Keratinocyte (primary cell): ENCODE results near the gene SAMD4A. TPM values are rescaled to one million over a fixed set of nuclear protein-coding genes. Genes with fewer than 3 reads are reported as not detected.

ENCODE experiments used
- DNase-seq: peaks from one replicate; pipeline ENCODE4 v3.0.0-alpha.2; 2011; ENCODE audit warnings: low read depth, missing footprints, low spot score
- FAIRE-seq: peaks from 2 replicates; lab custom pipeline; 2011; peaks lifted over from hg19 to GRCh38; lab: Jason Lieb, UNC
- H2AFZ ChIP-seq: 2 replicates; pipeline ENCODE4 v1.6.0; 2012; ENCODE audit warnings: low read length, control low read depth, inconsistent platforms; ENCODE audit not compliant: control insufficient read depth
- H3K27ac ChIP-seq: 2 replicates; pipeline ENCODE4 v1.5.1; 2011; ENCODE audit warnings: low read length; ENCODE audit not compliant: control insufficient read depth, insufficient read depth
- H3K27me3 ChIP-seq: 3 replicates; pipeline ENCODE4 v1.6.0; 2011; ENCODE audit warnings: low read length; ENCODE audit not compliant: control insufficient read depth, insufficient read depth; ENCODE audit errors: extremely low read depth
- H3K36me3 ChIP-seq, 2 experiments: 2 replicates in 1 of 2; 3 replicates in 1 of 2; pipeline ENCODE4 v1.5.1; 2011; ENCODE audit warnings: low read length in 2 of 2, mild to moderate bottlenecking in 1 of 2; ENCODE audit not compliant: control insufficient read depth in 2 of 2, insufficient read depth in 2 of 2; ENCODE audit errors: extremely low read depth in 1 of 2
- H3K4me1 ChIP-seq: 3 replicates; pipeline ENCODE4 v1.5.1; 2011; ENCODE audit warnings: low read length; ENCODE audit not compliant: control insufficient read depth, insufficient read depth; ENCODE audit errors: extremely low read depth
- H3K4me2 ChIP-seq: 3 replicates; pipeline ENCODE4 v1.6.0; 2011; ENCODE audit warnings: low read depth, low read length; ENCODE audit not compliant: control insufficient read depth, insufficient read depth; ENCODE audit errors: extremely low read depth
- H3K4me3 ChIP-seq, 3 experiments: fragments of 200-600 bp in 1 of 3; sonication (generic) in 1 of 3; 2 replicates in 2 of 3; 3 replicates in 1 of 3; pipeline ENCODE4 v1.5.1; 2011 to 2016; ENCODE audit warnings: low read length in 3 of 3, mild to moderate bottlenecking in 3 of 3, control low read depth in 2 of 3, inconsistent platforms in 1 of 3, low read depth in 1 of 3, mixed read lengths in 1 of 3, mixed run types in 1 of 3, moderate library complexity in 1 of 3; ENCODE audit not compliant: control insufficient read depth in 2 of 3, insufficient read depth in 2 of 3; ENCODE audit errors: extremely low read depth in 1 of 3
- H3K79me2 ChIP-seq: 2 replicates; pipeline ENCODE4 v1.6.0; 2012; ENCODE audit warnings: low read length; ENCODE audit not compliant: control insufficient read depth, insufficient read depth
- H3K9ac ChIP-seq: 3 replicates; pipeline ENCODE4 v1.6.0; 2011; ENCODE audit warnings: low read length; ENCODE audit not compliant: control insufficient read depth, insufficient read depth; ENCODE audit errors: extremely low read depth
- H3K9me1 ChIP-seq: 3 replicates; pipeline ENCODE4 v1.6.0; 2011; ENCODE audit warnings: low read length; ENCODE audit not compliant: control insufficient read depth, insufficient read depth; ENCODE audit errors: extremely low read depth
- H3K9me3 ChIP-seq: 2 replicates; pipeline ENCODE4 v1.5.1; 2012; ENCODE audit warnings: low read depth, low read length; ENCODE audit not compliant: control insufficient read depth
- H4K20me1 ChIP-seq: 3 replicates; pipeline ENCODE4 v1.6.0; 2011; ENCODE audit warnings: low read length; ENCODE audit not compliant: control insufficient read depth, insufficient read depth; ENCODE audit errors: extremely low read depth
- CTCF ChIP-seq, 3 experiments: IDR thresholded peaks in 1 of 3; conservative IDR thresholded peaks in 1 of 3; optimal IDR thresholded peaks in 1 of 3; 2 replicates in 2 of 3; 3 replicates in 1 of 3; pipeline versions ENCODE3 to v1.5.1; 2011; ENCODE audit warnings: low read length in 3 of 3, mild to moderate bottlenecking in 3 of 3, moderate library complexity in 2 of 3, control low read depth in 1 of 3, inconsistent platforms in 1 of 3; ENCODE audit not compliant: insufficient read depth in 2 of 3; ENCODE audit errors: extremely low read depth in 1 of 3
- EZH2 ChIP-seq: IDR thresholded peaks from one replicate; pipeline ENCODE4 v1.6.1; 2012; ENCODE audit warnings: inconsistent platforms, mild to moderate bottlenecking, low read length, moderate library complexity
- dilution Hi-C: fragments of 300-500 bp; cut with MboI; formaldehyde crosslinking; loops from one replicate; pipeline ENCODE4 v1.7.0; 2020; ENCODE audit warnings: low sequenced_read_pairs; ENCODE audit not compliant: extremely low pct_ligation_motif_present
- polyA plus RNA-seq, 5 experiments: library from polyadenylated mRNA; depleted of rRNA in 3 of 5; stranded (reverse) in 3 of 5; stranded (forward) in 1 of 5; unstranded in 1 of 5; fragments of >200 nt; gene quantifications; 1 replicate in 1 of 5; 2 replicates in 3 of 5; 3 replicates in 1 of 5; pipeline versions ENCODE4 v1.2.1 to v1.2.3, GENCODE V29; 2011 to 2012; ENCODE audit warnings: missing spikeins in 2 of 5, low read depth in 1 of 5, low replicate concordance in 1 of 5

The SAMD4A gene
- polyA plus RNA-seq, 1 donor (not counting 4 experiments of a cell fraction or from before 2014, with no cell fraction given), result 16.2 TPM

GRCh38 chr14:54830650-54831049, 263.7 kb downstream of the SAMD4A start:
- H3K9ac ChIP-seq, result no peak overlapping the region
- dilution Hi-C loops, result no loop called here
- DNase-seq (no peak), FAIRE-seq (no peak)
- no peaks in the 10 kb centered on the region for H3K9me3 ChIP-seq
- H4K20me1 ChIP-seq, result no peaks in the 10 kb centered on the region
- no peak overlapping the region for H2AFZ ChIP-seq
- H3K4me2 ChIP-seq, result no peak overlapping the region
- no peak overlapping the region for H3K4me3 ChIP-seq
- TF ChIP-seq EZH2 (no peak), CTCF (optimal IDR thresholded peaks at IDR 0.05 in 1 of 3, IDR thresholded peaks at IDR 0.05 in 1 of 3, conservative IDR thresholded peaks at IDR 0.05 in 1 of 3; ENCODE audit: extremely low read depth in 1 of 3, insufficient read depth in 2 of 3, low read length in 3 of 3) (no peak)
- no peak overlapping the region for H3K27ac ChIP-seq
- H3K9me1 ChIP-seq, result no peaks in the 10 kb centered on the region
- H3K4me1 ChIP-seq, result no peaks in the 10 kb centered on the region
- no peaks in the 10 kb centered on the region for H3K27me3 ChIP-seq
- H3K36me3 ChIP-seq, result no peaks in the 10 kb centered on the region
- H3K79me2 ChIP-seq, result no peaks in the 10 kb centered on the region

- Histone ChIP-seq H3K79me2 (no peaks in the 10 kb centered on the region), H3K4me2 (no peak overlapping the region), H3K4me3 (no peak overlapping the region), H3K27ac (no peak overlapping the region), H3K36me3 (no peaks in the 10 kb centered on the region), H3K9me3 (no peaks in the 10 kb centered on the region), H2AFZ (no peak overlapping the region), H3K9ac (no peak overlapping the region), H3K9me1 (no peaks in the 10 kb centered on the region), H3K4me1 (no peaks in the 10 kb centered on the region), H4K20me1 (no peaks in the 10 kb centered on the region), H3K27me3 (no peaks in the 10 kb centered on the region)
- FAIRE-seq (no peak), DNase-seq (no peak)
- TF ChIP-seq CTCF (optimal IDR thresholded peaks at IDR 0.05 in 1 of 3, IDR thresholded peaks at IDR 0.05 in 1 of 3, conservative IDR thresholded peaks at IDR 0.05 in 1 of 3; ENCODE audit: extremely low read depth in 1 of 3, insufficient read depth in 2 of 3, low read length in 3 of 3) (no peak), EZH2 (no peak)
- dilution Hi-C loops, result no loop called here
Observed at GRCh38 chr14:54834081-54834480, 267.2 kb downstream of the SAMD4A start.
